GM18520 (cell line): ENCODE measurements around the gene CDH5.

Experiments
- ATAC-seq: cut with Tn5 transposase; IDR thresholded peaks from one replicate; pipeline ENCODE4 v1.9.1; 2021; ENCODE audit not compliant: unreplicated experiment

Gene CDH5

GRCh38 chr16:66412182-66412581 is 45.7 kb downstream of the CDH5 start:
- ATAC-seq = no peak

GRCh38 chr16:66414891-66415290 is 48.4 kb downstream of the CDH5 start:
- no peak for ATAC-seq

GRCh38 chr16:66416136-66416535 is 49.6 kb downstream of the CDH5 start:
- ATAC-seq = no peak

- no peak for ATAC-seq
Observed at GRCh38 chr16:66416939-66417700, 50.6 kb downstream of the CDH5 start.

- no peak for ATAC-seq
Observed at GRCh38 chr16:66418165-66418962, 51.9 kb downstream of the CDH5 start.

GRCh38 chr16:66419527-66419926 is 53.0 kb downstream of the CDH5 start:
- ATAC-seq = no peak

GRCh38 chr16:66420396-66420795 is 53.9 kb downstream of the CDH5 start:
- ATAC-seq = no peak

GRCh38 chr16:66421891-66422290 is 55.4 kb downstream of the CDH5 start:
- ATAC-seq = no peak

- no peak for ATAC-seq
Observed at GRCh38 chr16:66422366-66422765, 55.9 kb downstream of the CDH5 start.

GRCh38 chr16:66423177-66423576 is 56.7 kb downstream of the CDH5 start:
- no peak for ATAC-seq

GRCh38 chr16:66425651-66426050 is 59.2 kb downstream of the CDH5 start:
- ATAC-seq = no peak

- ATAC-seq = no peak
Observed at GRCh38 chr16:66426112-66427035, 59.9 kb downstream of the CDH5 start.

GRCh38 chr16:66427036-66427860 is 60.8 kb downstream of the CDH5 start, which contains the start of gene BEAN1:
Gene BEAN1, plus strand, starts transcription at chr16:66427295. Its CDS starts 10,382 bp downstream, at chr16:66437677.
- no peak for ATAC-seq

GRCh38 chr16:66427871-66428681 is 61.6 kb downstream of the CDH5 start:
- ATAC-seq = no peak

GRCh38 chr16:66428682-66429251 is 62.3 kb downstream of the CDH5 start:
- ATAC-seq = no peak

GRCh38 chr16:66429290-66429962 is 62.9 kb downstream of the CDH5 start:
- no peak for ATAC-seq

- ATAC-seq = no peak
Observed at GRCh38 chr16:66430214-66430613, 63.7 kb downstream of the CDH5 start.

GRCh38 chr16:66431760-66432159 is 65.3 kb downstream of the CDH5 start:
- no peak for ATAC-seq

GRCh38 chr16:66432429-66432828 is 65.9 kb downstream of the CDH5 start:
- ATAC-seq = no peak
